Measurements from ENCODE around the gene DMTF1.
"Not testable (repeated sequence)": the region's sequence is repeated elsewhere in the genome, so short reads cannot be mapped to it uniquely, and the experiment has no call there.

The DMTF1 gene

GRCh38 chr7:87226495-87226894, 74.2 kb downstream of the DMTF1 start:
- no peak for DNase-seq (ENCODE audit: low read depth)

GRCh38 chr7:87231258-87231657, 79.0 kb downstream of the DMTF1 start:
- DNase-seq (ENCODE audit: low read depth), result no peak

DNA sequence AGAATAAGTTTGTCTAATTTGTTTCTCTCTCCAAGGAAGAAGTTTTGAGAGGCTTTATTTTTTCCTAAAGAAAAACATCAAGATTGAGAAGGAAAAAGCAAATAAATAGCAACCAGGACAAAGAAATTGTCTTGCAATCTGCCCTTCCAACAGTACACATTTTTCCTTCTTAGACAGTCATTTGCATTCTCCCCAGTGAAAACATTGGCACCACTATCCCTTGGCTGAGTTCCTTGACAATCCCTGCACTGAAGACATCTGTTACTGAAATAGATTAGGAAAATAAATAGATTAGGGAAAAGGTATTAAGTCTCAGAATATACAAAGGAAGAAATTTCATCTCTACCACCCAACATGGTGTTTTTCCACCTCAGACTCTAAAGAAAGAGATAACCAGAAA, 79.5 kb downstream of the DMTF1 start:
- DNase-seq (ENCODE audit: low read depth), result no peak

- DNase-seq (ENCODE audit: low read depth), result no peak
Measured at GRCh38 chr7:87234949-87235348, 82.7 kb downstream of the DMTF1 start.

DNA sequence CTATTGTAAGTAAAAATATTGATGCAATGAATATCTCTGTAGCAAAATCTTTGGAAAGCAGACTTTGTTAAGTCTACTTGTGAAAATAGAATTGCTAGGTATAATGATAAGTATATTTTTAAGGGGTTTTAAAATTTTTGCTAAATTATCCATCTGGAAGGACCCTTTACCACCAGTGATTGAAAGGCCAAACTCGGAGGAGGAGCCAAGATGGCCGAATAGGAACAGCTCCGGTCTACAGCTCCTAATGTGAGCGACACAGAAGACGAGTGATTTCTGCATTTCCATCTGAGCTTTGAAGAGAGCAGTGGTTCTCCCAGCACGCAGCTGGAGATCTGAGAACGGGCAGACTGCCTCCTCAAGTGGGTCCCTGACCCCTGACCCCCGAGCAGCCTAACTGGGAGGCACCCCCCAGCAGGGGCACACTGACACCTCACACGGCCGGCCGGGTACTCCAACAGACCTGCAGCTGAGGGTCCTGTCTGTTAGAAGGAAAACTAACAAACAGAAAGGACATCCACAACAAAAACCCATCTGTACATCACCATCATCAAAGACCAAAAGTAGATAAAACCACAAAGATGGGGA, 86.3 kb downstream of the DMTF1 start:
- not testable (repeated sequence) for DNase-seq (ENCODE audit: low read depth)

DNA sequence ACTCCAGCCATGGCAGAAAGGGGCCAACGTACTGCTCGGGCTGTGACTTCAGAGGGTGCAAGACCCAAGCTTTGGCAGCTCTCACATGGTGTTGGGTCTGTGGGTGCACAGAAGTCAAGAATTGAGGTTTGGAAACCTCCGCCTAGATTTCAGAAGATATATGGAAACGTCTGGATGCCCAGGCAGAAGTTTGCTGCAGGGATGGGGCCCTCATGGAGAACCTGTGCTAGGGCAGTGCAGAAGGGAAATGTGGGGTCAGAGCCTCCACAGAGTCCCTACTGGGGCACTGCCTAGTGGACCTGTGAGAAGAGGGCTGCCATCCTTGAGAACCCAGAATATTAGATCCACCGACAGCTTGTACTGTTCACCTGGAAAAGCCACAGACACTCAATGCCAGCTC, 93.4 kb downstream of the DMTF1 start:
- not testable (repeated sequence) for DNase-seq (ENCODE audit: low read depth)
